ENCODE measurements around the gene AUTS2.
"Not testable (repeated sequence)": the region's sequence is repeated elsewhere in the genome, so short reads cannot be mapped to it uniquely, and the experiment has no call there.

The AUTS2 gene

GRCh38 chr7:70641882-70642281 is 1043.6 kb downstream of the AUTS2 start:
- H3K4me3 ChIP-seq (ENCODE audit: low read depth, low read length), result no peak overlapping the region
- no peak for TF ChIP-seq CTCF (IDR thresholded peaks at IDR 0.05; ENCODE audit: borderline replicate concordance, insufficient read depth, low read depth, low read length)

GRCh38 chr7:70645279-70645678 is 1047.0 kb downstream of the AUTS2 start:
- no peak overlapping the region for H3K4me3 ChIP-seq (ENCODE audit: low read depth, low read length)
- no peak for TF ChIP-seq CTCF (IDR thresholded peaks at IDR 0.05; ENCODE audit: borderline replicate concordance, insufficient read depth, low read depth, low read length)

- no peak for TF ChIP-seq CTCF (IDR thresholded peaks at IDR 0.05; ENCODE audit: borderline replicate concordance, insufficient read depth, low read depth, low read length)
- H3K4me3 ChIP-seq (ENCODE audit: low read depth, low read length), result no peak overlapping the region
Measured at GRCh38 chr7:70645876-70646351, 1047.6 kb downstream of the AUTS2 start.

- no peak for TF ChIP-seq CTCF (IDR thresholded peaks at IDR 0.05; ENCODE audit: borderline replicate concordance, insufficient read depth, low read depth, low read length)
- H3K4me3 ChIP-seq (ENCODE audit: low read depth, low read length), result no peak overlapping the region
Measured at GRCh38 chr7:70646536-70647248, 1048.4 kb downstream of the AUTS2 start.

- no peak for TF ChIP-seq CTCF (IDR thresholded peaks at IDR 0.05; ENCODE audit: borderline replicate concordance, insufficient read depth, low read depth, low read length)
- no peak overlapping the region for H3K4me3 ChIP-seq (ENCODE audit: low read depth, low read length)
Measured at GRCh38 chr7:70647801-70648498, 1049.7 kb downstream of the AUTS2 start.

- H3K4me3 ChIP-seq (ENCODE audit: low read depth, low read length), result not testable (repeated sequence)
Measured at GRCh38 chr7:70648499-70648861, 1050.2 kb downstream of the AUTS2 start.

- no peak for TF ChIP-seq CTCF (IDR thresholded peaks at IDR 0.05; ENCODE audit: borderline replicate concordance, insufficient read depth, low read depth, low read length)
- no peak overlapping the region for H3K4me3 ChIP-seq (ENCODE audit: low read depth, low read length)
Measured at GRCh38 chr7:70649323-70649722, 1051.0 kb downstream of the AUTS2 start.

Measured in GM12875 (cell line).